HG02970 (cell line): Measurements from ENCODE around the gene KLRC3.
"Not testable (repeated sequence)": the region's sequence is repeated elsewhere in the genome, so short reads cannot be mapped to it uniquely, and the experiment has no call there.

Experiments used
- ATAC-seq: cut with Tn5 transposase; IDR thresholded peaks from one replicate; pipeline ENCODE4 v1.9.1; 2021; ENCODE audit warnings: mild to moderate bottlenecking, moderate library complexity, moderate number of reproducible peaks; ENCODE audit not compliant: unreplicated experiment, low FRiP score

KLRC3 gene

GRCh38 chr12:10420334-10420733 is at the start of gene KLRC3:
KLRC3 (minus strand) TSS chr12:10420595; CDS start chr12:10420550, 45 bp downstream.
- ATAC-seq, result not testable (repeated sequence)

GRCh38 chr12:10469701-10470100 is 49.3 kb upstream of the KLRC3 start:
- ATAC-seq, result no peak

- ATAC-seq, result no peak
These were observed 45.9 kb upstream of the KLRC3 start for GRCh38 chr12:10466311-10466710.

GRCh38 chr12:10457760-10458159 is 37.4 kb upstream of the KLRC3 start:
- no peak for ATAC-seq

GRCh38 chr12:10456856-10457255 is 36.5 kb upstream of the KLRC3 start:
- no peak for ATAC-seq

GRCh38 chr12:10455766-10456165 is 35.4 kb upstream of the KLRC3 start:
- ATAC-seq, result no peak

- ATAC-seq, result no peak
These were observed 34.1 kb upstream of the KLRC3 start for GRCh38 chr12:10454531-10454930.

- no peak for ATAC-seq
These were observed 32.8 kb upstream of the KLRC3 start, which contains the start of gene KLRC1 for GRCh38 chr12:10453156-10453555. KLRC1 (minus strand) TSS chr12:10453377; CDS start chr12:10451156, 2,221 bp downstream.

- ATAC-seq, result no peak
These were observed 27.8 kb upstream of the KLRC3 start for GRCh38 chr12:10448236-10448635.

- not testable (repeated sequence) for ATAC-seq
These were observed 25.7 kb upstream of the KLRC3 start for GRCh38 chr12:10446052-10446451.

- not testable (repeated sequence) for ATAC-seq
These were observed 20.7 kb upstream of the KLRC3 start for GRCh38 chr12:10441144-10441543.

- ATAC-seq, result not testable (repeated sequence)
These were observed 19.3 kb upstream of the KLRC3 start for GRCh38 chr12:10439608-10440274.

- not testable (repeated sequence) for ATAC-seq
These were observed 17.2 kb upstream of the KLRC3 start for GRCh38 chr12:10437601-10438000.

- not testable (repeated sequence) for ATAC-seq
These were observed 15.4 kb upstream of the KLRC3 start, which contains the start of gene KLRC2 for GRCh38 chr12:10435816-10436215. KLRC2 (minus strand) TSS chr12:10436010; CDS start chr12:10435986, 24 bp downstream.

- ATAC-seq, result not testable (repeated sequence)
These were observed 10.2 kb upstream of the KLRC3 start for GRCh38 chr12:10430623-10431022.

- not testable (repeated sequence) for ATAC-seq
These were observed 5.5 kb upstream of the KLRC3 start for GRCh38 chr12:10425938-10426337.

GRCh38 chr12:10424260-10424899 is 4.0 kb upstream of the KLRC3 start:
- not testable (repeated sequence) for ATAC-seq

GRCh38 chr12:10422159-10422558 is 1.8 kb upstream of the KLRC3 start:
- ATAC-seq, result not testable (repeated sequence)

GRCh38 chr12:10409392-10409791 is 11.0 kb downstream of the KLRC3 start, which contains the start of gene KLRC4:
KLRC4 (minus strand) TSS chr12:10409757; CDS start chr12:10409575, 182 bp downstream.
- ATAC-seq, result no peak

GRCh38 chr12:10408842-10409241 is 11.6 kb downstream of the KLRC3 start:
- no peak for ATAC-seq

- no peak for ATAC-seq
These were observed 13.7 kb downstream of the KLRC3 start for GRCh38 chr12:10406725-10407124.

GRCh38 chr12:10405294-10405693 is 15.1 kb downstream of the KLRC3 start:
- ATAC-seq, result no peak
